ENCODE data around the gene ADGRG6.

- TF ChIP-seq, protein P1, sequence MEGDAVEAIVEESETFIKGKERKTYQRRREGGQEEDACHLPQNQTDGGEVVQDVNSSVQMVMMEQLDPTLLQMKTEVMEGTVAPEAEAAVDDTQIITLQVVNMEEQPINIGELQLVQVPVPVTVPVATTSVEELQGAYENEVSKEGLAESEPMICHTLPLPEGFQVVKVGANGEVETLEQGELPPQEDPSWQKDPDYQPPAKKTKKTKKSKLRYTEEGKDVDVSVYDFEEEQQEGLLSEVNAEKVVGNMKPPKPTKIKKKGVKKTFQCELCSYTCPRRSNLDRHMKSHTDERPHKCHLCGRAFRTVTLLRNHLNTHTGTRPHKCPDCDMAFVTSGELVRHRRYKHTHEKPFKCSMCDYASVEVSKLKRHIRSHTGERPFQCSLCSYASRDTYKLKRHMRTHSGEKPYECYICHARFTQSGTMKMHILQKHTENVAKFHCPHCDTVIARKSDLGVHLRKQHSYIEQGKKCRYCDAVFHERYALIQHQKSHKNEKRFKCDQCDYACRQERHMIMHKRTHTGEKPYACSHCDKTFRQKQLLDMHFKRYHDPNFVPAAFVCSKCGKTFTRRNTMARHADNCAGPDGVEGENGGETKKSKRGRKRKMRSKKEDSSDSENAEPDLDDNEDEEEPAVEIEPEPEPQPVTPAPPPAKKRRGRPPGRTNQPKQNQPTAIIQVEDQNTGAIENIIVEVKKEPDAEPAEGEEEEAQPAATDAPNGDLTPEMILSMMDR (IDR thresholded peaks at IDR 0.05): no peak
- TF ChIP-seq POLR2AphosphoS5 (IDR thresholded peaks at IDR 0.05; ENCODE audit: low read depth, low read length): no peak
- TF ChIP-seq SIN3A (IDR thresholded peaks at IDR 0.05; ENCODE audit: borderline replicate concordance, insufficient read depth, low read depth, low read length): no peak
Measured at GRCh38 chr6:142367501-142368018, 65.8 kb downstream of the ADGRG6 start.
